Suprapubic skin (tissue), 3 donors: Measurements from ENCODE around the gene WDR86.

Experiments
- CTCF ChIP-seq, 2 donors: fragments of 200-600 bp in 1 of 2; fragments of 450-650 bp in 1 of 2; sonication (generic) in 1 of 2; IDR thresholded peaks; one replicate each; pipeline ENCODE4 v1.5.1; 2016 to 2019; ENCODE audit warnings: antibody characterized with exemption in 2 of 2, mild to moderate bottlenecking in 1 of 2, moderate library complexity in 1 of 2
- POLR2A ChIP-seq, 2 donors: fragments of 450-650 bp; IDR thresholded peaks; one replicate each; pipeline ENCODE4 v1.6.1; 2017; ENCODE audit warnings: antibody characterized with exemption in 2 of 2, mild to moderate bottlenecking in 2 of 2, moderate library complexity in 2 of 2

- TF ChIP-seq POLR2A (IDR thresholded peaks at IDR 0.05) (no peak), CTCF (IDR thresholded peaks at IDR 0.05) (no peak)
These were observed 60.4 kb downstream of the WDR86 start for GRCh38 chr7:151349507-151349853.
